Measurements from ENCODE around the gene PPDPF. TPM values are rescaled to one million over a fixed set of nuclear protein-coding genes. Genes with fewer than 3 reads are reported as not detected.

PPDPF gene
- polyA plus RNA-seq, 1 donor (not counting 4 experiments of a cell fraction or from before 2014, with no cell fraction given), result 8.8 TPM

GRCh38 chr20:63533388-63533787 lies 12.8 kb downstream of the PPDPF start:
- Histone ChIP-seq H3K4me1 (ENCODE audit: control insufficient read depth, extremely low read depth, insufficient read depth, low read length) (peaks cover 23% of the 10 kb centered on the region), H3K79me2 (ENCODE audit: control insufficient read depth, insufficient read depth, low read length) (peaks cover 10% of the 10 kb centered on the region), H3K4me3 (ENCODE audit: control insufficient read depth in 2 of 3, extremely low read depth in 1 of 3, insufficient read depth in 2 of 3, low read depth in 1 of 3, low read length in 3 of 3) (no peak overlapping the region), H4K20me1 (ENCODE audit: control insufficient read depth, extremely low read depth, insufficient read depth, low read length) (peaks cover 7% of the 10 kb centered on the region), H3K9ac (ENCODE audit: control insufficient read depth, extremely low read depth, insufficient read depth, low read length) (no peak overlapping the region), H3K27me3 (ENCODE audit: control insufficient read depth, extremely low read depth, insufficient read depth, low read length) (no peaks in the 10 kb centered on the region), H3K27ac (ENCODE audit: control insufficient read depth, insufficient read depth, low read length) (peak overlapping the region; percentile 49), H3K9me3 (ENCODE audit: control insufficient read depth, low read depth, low read length) (no peaks in the 10 kb centered on the region), H3K4me2 (ENCODE audit: control insufficient read depth, extremely low read depth, insufficient read depth, low read depth, low read length) (no peak overlapping the region), H3K36me3 (ENCODE audit: control insufficient read depth in 2 of 2, extremely low read depth in 1 of 2, insufficient read depth in 2 of 2, low read length in 2 of 2) (peaks cover 12 to 21% of the 10 kb centered on the region in 2 experiments), H3K9me1 (ENCODE audit: control insufficient read depth, extremely low read depth, insufficient read depth, low read length) (no peaks in the 10 kb centered on the region), H2AFZ (ENCODE audit: control insufficient read depth, low read length) (no peak overlapping the region)
- TF ChIP-seq EZH2 (IDR thresholded peaks at IDR 0.05; ENCODE audit: low read length) (no peak), CTCF (optimal IDR thresholded peaks at IDR 0.05 in 1 of 3, IDR thresholded peaks at IDR 0.05 in 1 of 3, conservative IDR thresholded peaks at IDR 0.05 in 1 of 3; ENCODE audit: extremely low read depth in 1 of 3, insufficient read depth in 2 of 3, low read length in 3 of 3) (no peak)
- DNase-seq (ENCODE audit: low read depth, low spot score) (no peak), FAIRE-seq (no peak)
- dilution Hi-C loops (cut with MboI; ENCODE audit: extremely low pct_ligation_motif_present, low sequenced_read_pairs), result no loop called here

GRCh38 chr20:63533871-63534393 lies 13.4 kb downstream of the PPDPF start:
- Histone ChIP-seq H4K20me1 (ENCODE audit: control insufficient read depth, extremely low read depth, insufficient read depth, low read length) (peaks cover 7% of the 10 kb centered on the region), H3K27ac (ENCODE audit: control insufficient read depth, insufficient read depth, low read length) (peak overlapping the region; percentile 49), H3K4me2 (ENCODE audit: control insufficient read depth, extremely low read depth, insufficient read depth, low read depth, low read length) (peak overlapping the region; percentile 82), H2AFZ (ENCODE audit: control insufficient read depth, low read length) (no peak overlapping the region), H3K9me3 (ENCODE audit: control insufficient read depth, low read depth, low read length) (no peaks in the 10 kb centered on the region), H3K79me2 (ENCODE audit: control insufficient read depth, insufficient read depth, low read length) (peaks cover 10% of the 10 kb centered on the region), H3K4me3 (ENCODE audit: control insufficient read depth in 2 of 3, extremely low read depth in 1 of 3, insufficient read depth in 2 of 3, low read depth in 1 of 3, low read length in 3 of 3) (peak overlapping the region in 1 of 3 experiments; percentile 17), H3K9ac (ENCODE audit: control insufficient read depth, extremely low read depth, insufficient read depth, low read length) (peak overlapping the region; percentile 60), H3K9me1 (ENCODE audit: control insufficient read depth, extremely low read depth, insufficient read depth, low read length) (no peaks in the 10 kb centered on the region), H3K36me3 (ENCODE audit: control insufficient read depth in 2 of 2, extremely low read depth in 1 of 2, insufficient read depth in 2 of 2, low read length in 2 of 2) (peaks cover 9 to 19% of the 10 kb centered on the region in 2 experiments), H3K4me1 (ENCODE audit: control insufficient read depth, extremely low read depth, insufficient read depth, low read length) (peaks cover 26% of the 10 kb centered on the region), H3K27me3 (ENCODE audit: control insufficient read depth, extremely low read depth, insufficient read depth, low read length) (no peaks in the 10 kb centered on the region)
- dilution Hi-C loops (cut with MboI; ENCODE audit: extremely low pct_ligation_motif_present, low sequenced_read_pairs), result no loop called here
- FAIRE-seq (no peak), DNase-seq (ENCODE audit: low read depth, low spot score) (no peak)
- TF ChIP-seq CTCF (optimal IDR thresholded peaks at IDR 0.05 in 1 of 3, IDR thresholded peaks at IDR 0.05 in 1 of 3, conservative IDR thresholded peaks at IDR 0.05 in 1 of 3; ENCODE audit: extremely low read depth in 1 of 3, insufficient read depth in 2 of 3, low read length in 3 of 3), result no peak
- TF ChIP-seq EZH2 (IDR thresholded peaks at IDR 0.05; ENCODE audit: low read length), result no peak
